Hepatocyte (in vitro differentiated cells): ENCODE results near the gene PIAS4. TPM values are rescaled to one million over a fixed set of nuclear protein-coding genes. Genes with fewer than 3 reads are reported as not detected.

Experiments
- DNase-seq: peaks from one replicate; pipeline ENCODE4 v3.0.0-alpha.2; 2016; ENCODE audit warnings: low spot score
- H2AFZ ChIP-seq: fragments of 200-600 bp; sonication (generic); 2 replicates; pipeline ENCODE4 v1.6.0; 2016; ENCODE audit warnings: antibody characterized with exemption, mild to moderate bottlenecking
- H3K27ac ChIP-seq: fragments of 200-600 bp; sonication (generic); 2 replicates; pipeline ENCODE4 v1.5.1; 2016; ENCODE audit warnings: mild to moderate bottlenecking
- H3K27me3 ChIP-seq: fragments of 200-600 bp; sonication (generic); 2 replicates; pipeline ENCODE4 v1.6.1; 2016
- H3K36me3 ChIP-seq: fragments of 200-600 bp; sonication (generic); replicated peaks from 2 replicates; pipeline ENCODE4 v1.5.1; 2016; ENCODE audit warnings: low read depth; ENCODE audit not compliant: insufficient read depth
- H3K4me1 ChIP-seq: fragments of 200-600 bp; sonication (generic); 2 replicates; pipeline ENCODE4 v1.5.1; 2016; ENCODE audit warnings: mild to moderate bottlenecking, moderate library complexity; ENCODE audit not compliant: insufficient read depth
- H3K4me2 ChIP-seq: fragments of 200-600 bp; sonication (generic); 2 replicates; pipeline ENCODE4 v1.6.0; 2016
- H3K4me3 ChIP-seq: fragments of 200-600 bp; sonication (generic); 2 replicates; pipeline ENCODE4 v1.5.1; 2016; ENCODE audit warnings: mild to moderate bottlenecking
- H3K79me2 ChIP-seq: fragments of 200-600 bp; sonication (generic); 2 replicates; pipeline ENCODE4 v1.6.0; 2017; ENCODE audit warnings: mild to moderate bottlenecking
- H3K9me2 ChIP-seq: fragments of 200-600 bp; sonication (generic); replicated peaks from 2 replicates; pipeline ENCODE4 v1.6.0; 2017; ENCODE audit warnings: mild to moderate bottlenecking; ENCODE audit not compliant: insufficient read depth
- H3K9me3 ChIP-seq: fragments of 200-600 bp; sonication (generic); 2 replicates; pipeline ENCODE4 v1.5.1; 2016; ENCODE audit warnings: low read depth, mild to moderate bottlenecking
- H4K20me1 ChIP-seq: fragments of 200-600 bp; sonication (generic); 2 replicates; pipeline ENCODE4 v1.6.0; 2016; ENCODE audit warnings: mild to moderate bottlenecking; ENCODE audit not compliant: insufficient read depth, poor library complexity, severe bottlenecking
- EZH2 ChIP-seq: fragments of 200-600 bp; sonication (generic); IDR thresholded peaks from 2 replicates; pipeline ENCODE4 v1.6.1; 2016; ENCODE audit warnings: antibody characterized with exemption, mild to moderate bottlenecking, borderline replicate concordance
- EZH2phosphoT487 ChIP-seq: fragments of 200-600 bp; sonication (generic); IDR thresholded peaks from one replicate; pipeline ENCODE4 v1.6.1; 2018; ENCODE audit warnings: antibody characterized with exemption, mild to moderate bottlenecking, low read depth, moderate library complexity; ENCODE audit not compliant: unreplicated experiment, severe bottlenecking
- WGBS: methylation state at CpG from one replicate; pipeline ENCODE4 v1.1.6; 2016; ENCODE audit warnings: low lambda C conversion rate; ENCODE audit errors: missing lambda C conversion rate; 5-methylcytosine and 5-hydroxymethylcytosine counted together
- polyA plus RNA-seq: library from polyadenylated mRNA; unstranded; fragments of >200 nt; fragmentation: Nextera tagmentation; extraction: Ambion mirVana; gene quantifications from 2 replicates; pipeline ENCODE4 v1.2.1, GENCODE V29; 2016
- total RNA-seq: library from RNA; depleted of rRNA; stranded (reverse); fragments of >200 nt; gene quantifications from 2 replicates; pipeline ENCODE4 v1.2.3, GENCODE V29; 2014
- TF ChIP-seq, protein P1 (sequence below): fragments of 200-600 bp; sonication (generic); IDR thresholded peaks from 2 replicates; pipeline ENCODE4 v1.5.1; 2016; ENCODE audit warnings: antibody characterized with exemption, mild to moderate bottlenecking; ENCODE audit not compliant: poor library complexity

The PIAS4 gene
- 16.7 and 18.1 TPM in 2 replicates for total RNA-seq
- polyA plus RNA-seq: 8.3 and 15.0 TPM in 2 replicates

GRCh38 chr19:4007021-4007835, at the start of gene PIAS4:
PIAS4 (plus strand) TSS chr19:4007736; CDS start chr19:4007761, 25 bp downstream.
- H3K27ac ChIP-seq: peak within 1 kb of the TSS; percentile 82
- no peaks in the 10 kb centered on the region for H3K36me3 ChIP-seq
- no peaks in the 10 kb centered on the region for H3K9me3 ChIP-seq
- peaks cover 41% of the 10 kb centered on the region for H4K20me1 ChIP-seq
- no peaks in the 10 kb centered on the region for H3K9me2 ChIP-seq
- H3K4me2 ChIP-seq: peak within 1 kb of the TSS; percentile 98
- H3K27me3 ChIP-seq: no peaks in the 10 kb centered on the region
- TF ChIP-seq, protein P1, sequence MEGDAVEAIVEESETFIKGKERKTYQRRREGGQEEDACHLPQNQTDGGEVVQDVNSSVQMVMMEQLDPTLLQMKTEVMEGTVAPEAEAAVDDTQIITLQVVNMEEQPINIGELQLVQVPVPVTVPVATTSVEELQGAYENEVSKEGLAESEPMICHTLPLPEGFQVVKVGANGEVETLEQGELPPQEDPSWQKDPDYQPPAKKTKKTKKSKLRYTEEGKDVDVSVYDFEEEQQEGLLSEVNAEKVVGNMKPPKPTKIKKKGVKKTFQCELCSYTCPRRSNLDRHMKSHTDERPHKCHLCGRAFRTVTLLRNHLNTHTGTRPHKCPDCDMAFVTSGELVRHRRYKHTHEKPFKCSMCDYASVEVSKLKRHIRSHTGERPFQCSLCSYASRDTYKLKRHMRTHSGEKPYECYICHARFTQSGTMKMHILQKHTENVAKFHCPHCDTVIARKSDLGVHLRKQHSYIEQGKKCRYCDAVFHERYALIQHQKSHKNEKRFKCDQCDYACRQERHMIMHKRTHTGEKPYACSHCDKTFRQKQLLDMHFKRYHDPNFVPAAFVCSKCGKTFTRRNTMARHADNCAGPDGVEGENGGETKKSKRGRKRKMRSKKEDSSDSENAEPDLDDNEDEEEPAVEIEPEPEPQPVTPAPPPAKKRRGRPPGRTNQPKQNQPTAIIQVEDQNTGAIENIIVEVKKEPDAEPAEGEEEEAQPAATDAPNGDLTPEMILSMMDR: no peak
- TF ChIP-seq EZH2: no peak
- TF ChIP-seq EZH2phosphoT487: no peak
- peak within 1 kb of the TSS; percentile 91 for H3K4me3 ChIP-seq
- peaks cover 33% of the 10 kb centered on the region for H3K4me1 ChIP-seq
- WGBS: under 1% methylated on average over 51 of the region's 91 CpGs
- peak within 1 kb of the TSS; percentile 90 for H2AFZ ChIP-seq
- peak; percentile 100 for DNase-seq
- peaks cover 51% of the 10 kb centered on the region for H3K79me2 ChIP-seq

GRCh38 chr19:3958836-3959765, 48.4 kb upstream of the PIAS4 start:
- Histone ChIP-seq H3K4me1 (no peaks in the 10 kb centered on the region), H3K79me2 (peaks cover 6% of the 10 kb centered on the region), H3K27ac (no peak overlapping the region), H3K4me2 (no peak overlapping the region), H3K4me3 (no peak overlapping the region), H3K36me3 (no peaks in the 10 kb centered on the region), H3K9me3 (no peaks in the 10 kb centered on the region), H3K9me2 (no peaks in the 10 kb centered on the region), H4K20me1 (no peaks in the 10 kb centered on the region), H3K27me3 (no peaks in the 10 kb centered on the region), H2AFZ (no peak overlapping the region)
- 98% methylated on average over 64 of the region's 86 CpGs for WGBS
- no peak for DNase-seq
- TF ChIP-seq EZH2phosphoT487: no peak
- TF ChIP-seq EZH2: no peak
- TF ChIP-seq, protein P1: no peak

DNA sequence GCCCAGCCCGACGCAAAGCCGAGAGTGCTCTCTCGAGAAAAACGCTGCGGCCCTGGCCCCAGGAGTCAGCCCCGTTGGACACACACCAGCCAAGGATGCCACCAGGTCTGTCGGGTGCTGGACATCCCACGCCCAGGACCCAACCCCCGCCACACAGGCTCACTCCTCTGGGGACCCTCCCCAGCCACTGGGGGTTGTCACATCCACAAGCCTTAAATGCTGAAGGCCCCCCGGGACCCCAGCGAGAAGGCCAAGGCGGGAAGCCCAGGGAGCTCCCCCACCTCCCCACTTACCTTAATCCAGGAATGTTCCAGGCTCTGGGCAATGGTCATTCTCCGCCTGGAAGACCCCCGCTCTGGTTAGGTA, 47.8 kb upstream of the PIAS4 start:
- Histone ChIP-seq H2AFZ (no peak overlapping the region), H3K4me2 (no peak overlapping the region), H3K4me1 (no peaks in the 10 kb centered on the region), H3K27ac (no peak overlapping the region), H3K36me3 (no peaks in the 10 kb centered on the region), H3K9me3 (no peaks in the 10 kb centered on the region), H4K20me1 (no peaks in the 10 kb centered on the region), H3K79me2 (peaks cover 10% of the 10 kb centered on the region), H3K4me3 (no peak overlapping the region), H3K9me2 (no peaks in the 10 kb centered on the region), H3K27me3 (no peaks in the 10 kb centered on the region)
- no peak for TF ChIP-seq EZH2
- TF ChIP-seq, protein P1: no peak
- no peak for TF ChIP-seq EZH2phosphoT487
- 97% methylated on average over 15 of the region's 15 CpGs for WGBS
- no peak for DNase-seq
